ENCODE data around the gene PSMC4. TPM values are rescaled to one million over a fixed set of nuclear protein-coding genes. Genes with fewer than 3 reads are reported as not detected.

PSMC4 gene
- total RNA-seq, 1 donor from 2014 or later: 85.6 TPM

GRCh38 chr19:39935364-39935661 is 35.7 kb upstream of the PSMC4 start:
- no peak for TF ChIP-seq CTCF (IDR thresholded peaks at IDR 0.05)
- Mint-ChIP-seq H3K36me3 (ENCODE audit: unreplicated experiment) (peaks cover under 1% of the 10 kb centered on the region), H3K4me3 (ENCODE audit: unreplicated experiment) (no peak overlapping the region), H3K27ac (ENCODE audit: unreplicated experiment) (no peak overlapping the region), H3K9me3 (ENCODE audit: unreplicated experiment) (peaks cover 7% of the 10 kb centered on the region), H3K4me1 (ENCODE audit: unreplicated experiment) (no peaks in the 10 kb centered on the region), H3K27me3 (ENCODE audit: unreplicated experiment) (peaks cover 2% of the 10 kb centered on the region)
- no peak for DNase-seq (ENCODE audit: extremely low spot score, unreplicated experiment)

- Mint-ChIP-seq H3K4me1 (ENCODE audit: unreplicated experiment) (peaks cover 1% of the 10 kb centered on the region), H3K4me3 (ENCODE audit: unreplicated experiment) (no peak overlapping the region), H3K36me3 (ENCODE audit: unreplicated experiment) (peaks cover 4% of the 10 kb centered on the region), H3K27me3 (ENCODE audit: unreplicated experiment) (no peaks in the 10 kb centered on the region), H3K27ac (ENCODE audit: unreplicated experiment) (no peak overlapping the region), H3K9me3 (ENCODE audit: unreplicated experiment) (peaks cover 13% of the 10 kb centered on the region)
- no peak for TF ChIP-seq CTCF (IDR thresholded peaks at IDR 0.05)
- DNase-seq (ENCODE audit: extremely low spot score, unreplicated experiment): no peak
Observed at GRCh38 chr19:39936020-39936419, 34.9 kb upstream of the PSMC4 start.

- H3K27ac Mint-ChIP-seq (ENCODE audit: unreplicated experiment): no peak overlapping the region
- H3K36me3 Mint-ChIP-seq (ENCODE audit: unreplicated experiment): peaks cover 4% of the 10 kb centered on the region
- H3K4me3 Mint-ChIP-seq (ENCODE audit: unreplicated experiment): no peak overlapping the region
- no peak for DNase-seq (ENCODE audit: extremely low spot score, unreplicated experiment)
- H3K27me3 Mint-ChIP-seq (ENCODE audit: unreplicated experiment): no peaks in the 10 kb centered on the region
- peaks cover 13% of the 10 kb centered on the region for H3K9me3 Mint-ChIP-seq (ENCODE audit: unreplicated experiment)
- peaks cover 7% of the 10 kb centered on the region for H3K4me1 Mint-ChIP-seq (ENCODE audit: unreplicated experiment)
- no peak for TF ChIP-seq CTCF (IDR thresholded peaks at IDR 0.05)
Observed at GRCh38 chr19:39936622-39937021, 34.3 kb upstream of the PSMC4 start.

- Mint-ChIP-seq H3K9me3 (ENCODE audit: unreplicated experiment) (peaks cover 13% of the 10 kb centered on the region), H3K4me1 (ENCODE audit: unreplicated experiment) (peaks cover 13% of the 10 kb centered on the region), H3K27me3 (ENCODE audit: unreplicated experiment) (no peaks in the 10 kb centered on the region), H3K27ac (ENCODE audit: unreplicated experiment) (no peak overlapping the region), H3K4me3 (ENCODE audit: unreplicated experiment) (no peak overlapping the region), H3K36me3 (ENCODE audit: unreplicated experiment) (peaks cover 4% of the 10 kb centered on the region)
- TF ChIP-seq CTCF (IDR thresholded peaks at IDR 0.05): no peak
- DNase-seq (ENCODE audit: extremely low spot score, unreplicated experiment): no peak
Observed at GRCh38 chr19:39937094-39937720, 33.8 kb upstream of the PSMC4 start.

GRCh38 chr19:39937787-39938186 is 33.2 kb upstream of the PSMC4 start:
- Mint-ChIP-seq H3K9me3 (ENCODE audit: unreplicated experiment) (peaks cover 13% of the 10 kb centered on the region), H3K4me1 (ENCODE audit: unreplicated experiment) (peaks cover 17% of the 10 kb centered on the region), H3K27me3 (ENCODE audit: unreplicated experiment) (no peaks in the 10 kb centered on the region), H3K27ac (ENCODE audit: unreplicated experiment) (no peak overlapping the region), H3K36me3 (ENCODE audit: unreplicated experiment) (peaks cover 4% of the 10 kb centered on the region), H3K4me3 (ENCODE audit: unreplicated experiment) (no peak overlapping the region)
- TF ChIP-seq CTCF (IDR thresholded peaks at IDR 0.05): no peak
- no peak for DNase-seq (ENCODE audit: extremely low spot score, unreplicated experiment)

Data from osteocyte (in vitro differentiated cells).